NCI-H2227 treated with DMSO at 0.1 percent for 48 hours (cell line): ENCODE data around the gene ERP44.
"Not testable (repeated sequence)": the region's sequence is repeated elsewhere in the genome, so short reads cannot be mapped to it uniquely, and the experiment has no call there.

Experiments
- DNase-seq: peaks from one replicate; lab custom pipeline; 2025; lab: John Stamatoyannopoulos, UW

The ERP44 gene

GRCh38 chr9:100067990-100068389, 30.8 kb downstream of the ERP44 start:
- DNase-seq, result not testable (repeated sequence)

- DNase-seq, result no peak
Measured at GRCh38 chr9:100066539-100066938, 32.3 kb downstream of the ERP44 start.

- DNase-seq, result no peak
Measured at GRCh38 chr9:100064872-100065581, 33.8 kb downstream of the ERP44 start.

- no peak for DNase-seq
Measured at GRCh38 chr9:100063185-100063584, 35.6 kb downstream of the ERP44 start.

- DNase-seq, result not testable (repeated sequence)
Measured at GRCh38 chr9:100062683-100063082, 36.1 kb downstream of the ERP44 start.

- DNase-seq, result no peak
Measured at GRCh38 chr9:100058699-100059579, 39.9 kb downstream of the ERP44 start.

- no peak for DNase-seq
Measured at GRCh38 chr9:100057624-100058023, 41.2 kb downstream of the ERP44 start.

- no peak for DNase-seq
Measured at GRCh38 chr9:100056561-100056960, 42.2 kb downstream of the ERP44 start.

GRCh38 chr9:100052375-100052774, 46.4 kb downstream of the ERP44 start:
- DNase-seq, result no peak

GRCh38 chr9:100049551-100049950, 49.2 kb downstream of the ERP44 start:
- DNase-seq, result no peak

GRCh38 chr9:100038472-100038871, 60.3 kb downstream of the ERP44 start:
- no peak for DNase-seq

GRCh38 chr9:100033877-100034551, 64.8 kb downstream of the ERP44 start:
- DNase-seq, result no peak

- DNase-seq, result no peak
Measured at GRCh38 chr9:100030548-100030947, 68.3 kb downstream of the ERP44 start.

- DNase-seq, result no peak
Measured at GRCh38 chr9:100029251-100029650, 69.5 kb downstream of the ERP44 start.

GRCh38 chr9:100028201-100028784, 70.5 kb downstream of the ERP44 start:
- DNase-seq, result peak; percentile 3

GRCh38 chr9:100027543-100027942, 71.3 kb downstream of the ERP44 start:
- DNase-seq, result no peak

- no peak for DNase-seq
Measured at GRCh38 chr9:100021931-100022330, 76.9 kb downstream of the ERP44 start.

GRCh38 chr9:100020121-100020795, 78.5 kb downstream of the ERP44 start:
- DNase-seq, result no peak

GRCh38 chr9:100019541-100019940, 79.3 kb downstream of the ERP44 start:
- DNase-seq, result no peak

GRCh38 chr9:100014846-100015245, 84.0 kb downstream of the ERP44 start:
- no peak for DNase-seq

- no peak for DNase-seq
Measured at GRCh38 chr9:100013573-100013972, 85.2 kb downstream of the ERP44 start.

GRCh38 chr9:100012279-100012678, 86.5 kb downstream of the ERP44 start:
- DNase-seq, result no peak
